A549 (cell line): ENCODE results near the gene CAMSAP1. TPM values are rescaled to one million over a fixed set of nuclear protein-coding genes. Genes with fewer than 3 reads are reported as not detected.
"Not testable (repeated sequence)": the region's sequence is repeated elsewhere in the genome, so short reads cannot be mapped to it uniquely, and the experiment has no call there.

ENCODE experiments used
- ATAC-seq, 2 experiments: fragments of 200-7000 bp in 1 of 2; fragments of >200 bp in 1 of 2; cut with Nextera tagmentation in 1 of 2; cut with Tn5 transposase in 1 of 2; 3 replicates each; pipeline versions ENCODE4 v1.8.0 to v1.9.1; 2018 to 2020; ENCODE audit warnings: mild to moderate bottlenecking in 1 of 2, moderate library complexity in 1 of 2
- CTCF ChIA-PET: fragments of 300-600 bp; sonication (Branson Sonifier 250); formaldehyde crosslinking; extraction: SDS; loops from one replicate; lab custom pipeline; 2021; ENCODE audit warnings: antibody characterized with exemption, inconsistent platforms; lab: Yijun Ruan, JAX
- POLR2A ChIA-PET: fragments of 350-600 bp; formaldehyde crosslinking; extraction: SDS; loops from one replicate; lab custom pipeline; 2021; ENCODE audit warnings: antibody characterized with exemption, inconsistent platforms; lab: Yijun Ruan, JAX
- DNase-seq, 2 experiments: peaks; one replicate each; pipeline versions ENCODE4 v3.0.0 to v3.0.0-alpha.2; 2011 to 2016; ENCODE audit warnings: low read depth in 1 of 2, low spot score in 1 of 2
- FAIRE-seq: peaks from 2 replicates; lab custom pipeline; 2011; peaks lifted over from hg19 to GRCh38; lab: Jason Lieb, UNC
- H3K27ac ChIP-seq, 2 experiments: fragments of >200 bp; sonication (Bioruptor Twin); formaldehyde crosslinking; 3 replicates each; pipeline ENCODE4 v1.5.1; 2016 to 2017
- H3K4me1 ChIP-seq: fragments of >200 bp; sonication (Bioruptor Twin); formaldehyde crosslinking; 3 replicates; pipeline ENCODE4 v1.6.1; 2016
- H3K4me2 ChIP-seq: fragments of >200 bp; sonication (Bioruptor Twin); formaldehyde crosslinking; 3 replicates; pipeline ENCODE4 v1.6.1; 2016
- H3K4me3 ChIP-seq: fragments of >200 bp; sonication (Bioruptor Twin); formaldehyde crosslinking; 3 replicates; pipeline ENCODE4 v1.5.1; 2016
- H3K9me3 ChIP-seq: fragments of >200 bp; sonication (Bioruptor Twin); formaldehyde crosslinking; 3 replicates; pipeline ENCODE4 v1.6.1; 2016
- CHD2 ChIP-seq: fragments of 150-350 bp; IDR thresholded peaks from 2 replicates; pipeline ENCODE4 v1.6.1; 2014; ENCODE audit warnings: low read length; ENCODE audit not compliant: partially characterized antibody
- EP300 ChIP-seq, 2 experiments: fragments of >200 bp; sonication (Bioruptor Twin); formaldehyde crosslinking; IDR thresholded peaks; 2 replicates in 1 of 2; 3 replicates in 1 of 2; pipeline ENCODE4 v1.6.1; 2016 to 2017
- HOXB13 ChIP-seq: fragments of 250-450 bp; sonication (Bioruptor Pico); IDR thresholded peaks from 2 replicates; pipeline ENCODE4 v1.5.0; 2020; ENCODE audit warnings: low read depth, mild to moderate bottlenecking, moderate library complexity
- HOXB5 ChIP-seq: fragments of 250-450 bp; sonication (Bioruptor Pico); IDR thresholded peaks from 2 replicates; pipeline ENCODE4 v1.5.0; 2020; ENCODE audit warnings: mild to moderate bottlenecking, moderate library complexity
- RFX5 ChIP-seq: fragments of 450-650 bp; IDR thresholded peaks from 2 replicates; pipeline ENCODE4 v1.7.1; 2014; ENCODE audit warnings: antibody characterized with exemption, mild to moderate bottlenecking, moderate library complexity
- TP53 ChIP-seq: fragments of 250-450 bp; sonication (Bioruptor Pico); IDR thresholded peaks from 2 replicates; pipeline ENCODE4 v1.5.0; 2021; ENCODE audit warnings: mild to moderate bottlenecking, moderate library complexity
- WGBS: methylation state at CpG from one replicate; pipeline ENCODE4 v1.1.6; 2017; ENCODE audit errors: missing lambda C conversion rate; 5-methylcytosine and 5-hydroxymethylcytosine counted together
- polyA plus RNA-seq, 4 experiments: library from polyadenylated mRNA; depleted of rRNA in 3 of 4; stranded (reverse); fragments of >200 nt; fragmentation: RNase III in 1 of 4; extraction: RNeasy Plus Mini Kit Qiagen cat#74134 plus additional on column Dnase treatment in 1 of 4; gene quantifications; 2 replicates in 3 of 4; 3 replicates in 1 of 4; pipeline ENCODE4 v1.2.3, GENCODE V29; 2011 to 2017
- TF ChIP-seq, protein P1 (sequence below): IDR thresholded peaks from 2 replicates; pipeline ENCODE4 v1.6.1; 2012; ENCODE audit warnings: low read depth, borderline replicate concordance
- TF ChIP-seq, protein P2 (sequence below): fragments of 200-600 bp; sonication (generic); IDR thresholded peaks from 2 replicates; pipeline ENCODE4 v1.6.1; 2016; ENCODE audit warnings: antibody characterized with exemption, mild to moderate bottlenecking, moderate library complexity
- TF ChIP-seq, protein P3 (sequence below): fragments of 250-450 bp; sonication (Bioruptor Pico); IDR thresholded peaks from 2 replicates; pipeline ENCODE4 v1.5.0; 2021; ENCODE audit warnings: mild to moderate bottlenecking, moderate library complexity, borderline replicate concordance

CAMSAP1 gene
- polyA plus RNA-seq, 2 of the 4 experiments (the other 2 are of a cell fraction): 8.6 to 15.0 TPM

- no peak overlapping the region for H3K27ac ChIP-seq
- H3K4me2 ChIP-seq: no peak overlapping the region
- H3K4me3 ChIP-seq: no peak overlapping the region
- H3K9me3 ChIP-seq: no peaks in the 10 kb centered on the region
- no peaks in the 10 kb centered on the region for H3K4me1 ChIP-seq
- ChIA-PET POLR2A (no interaction called here), CTCF (interaction anchor here (0.5 to 2.0 kb wide), 5 partner anchors 11 to 237 kb away, joined by 3 to 7 read pairs (median 4); no protein-coding TSS in a partner anchor)
- 95% methylated on average over 22 of the region's 22 CpGs for WGBS
- no peak for FAIRE-seq
- TF ChIP-seq, protein P1, sequence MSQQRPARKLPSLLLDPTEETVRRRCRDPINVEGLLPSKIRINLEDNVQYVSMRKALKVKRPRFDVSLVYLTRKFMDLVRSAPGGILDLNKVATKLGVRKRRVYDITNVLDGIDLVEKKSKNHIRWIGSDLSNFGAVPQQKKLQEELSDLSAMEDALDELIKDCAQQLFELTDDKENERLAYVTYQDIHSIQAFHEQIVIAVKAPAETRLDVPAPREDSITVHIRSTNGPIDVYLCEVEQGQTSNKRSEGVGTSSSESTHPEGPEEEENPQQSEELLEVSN: no peak
- no peak for TF ChIP-seq HOXB13 (CRISPR knock-in tag)
- ATAC-seq: no peak
- DNase-seq: no peak
Observed at GRCh38 chr9:135952664-135953206, 45.4 kb upstream of the CAMSAP1 start.

DNA sequence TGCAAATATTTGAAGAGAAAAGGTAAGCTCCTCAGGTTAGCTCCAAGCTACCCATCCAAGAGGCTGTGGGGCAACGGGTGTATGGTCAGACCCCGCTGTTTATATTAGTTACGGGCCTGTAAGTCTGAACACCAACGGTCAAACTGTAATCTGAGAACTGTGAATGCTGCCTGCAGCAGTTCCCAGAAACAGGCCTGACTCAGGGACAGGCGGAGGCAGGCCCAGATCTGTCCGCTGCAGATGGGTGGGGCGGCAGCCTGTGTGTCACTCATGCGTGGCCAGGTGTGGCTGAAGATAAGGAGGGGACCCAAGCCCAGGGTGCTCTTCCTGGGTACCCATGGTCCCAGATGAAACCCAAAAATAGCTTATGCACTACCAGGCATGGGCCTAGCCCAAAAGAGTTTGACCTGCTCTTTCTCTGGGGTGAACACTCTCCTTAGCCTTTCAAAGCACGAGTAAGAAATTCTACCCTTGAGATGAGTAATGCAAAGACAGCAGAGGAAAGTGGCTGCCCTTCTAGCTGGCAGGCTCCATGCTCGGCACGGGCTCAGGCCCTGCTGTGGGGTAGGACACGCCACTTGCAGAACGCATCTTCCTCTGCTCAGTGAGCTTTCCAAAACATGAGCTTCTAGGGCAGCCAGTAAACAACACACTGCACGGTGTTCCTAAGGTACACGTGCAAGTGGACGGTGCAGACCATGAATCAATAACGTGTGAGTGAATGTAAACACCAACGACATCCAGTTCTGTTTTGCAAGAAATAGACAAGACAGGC lies 44.7 kb upstream of the CAMSAP1 start:
- TF ChIP-seq, protein P2, sequence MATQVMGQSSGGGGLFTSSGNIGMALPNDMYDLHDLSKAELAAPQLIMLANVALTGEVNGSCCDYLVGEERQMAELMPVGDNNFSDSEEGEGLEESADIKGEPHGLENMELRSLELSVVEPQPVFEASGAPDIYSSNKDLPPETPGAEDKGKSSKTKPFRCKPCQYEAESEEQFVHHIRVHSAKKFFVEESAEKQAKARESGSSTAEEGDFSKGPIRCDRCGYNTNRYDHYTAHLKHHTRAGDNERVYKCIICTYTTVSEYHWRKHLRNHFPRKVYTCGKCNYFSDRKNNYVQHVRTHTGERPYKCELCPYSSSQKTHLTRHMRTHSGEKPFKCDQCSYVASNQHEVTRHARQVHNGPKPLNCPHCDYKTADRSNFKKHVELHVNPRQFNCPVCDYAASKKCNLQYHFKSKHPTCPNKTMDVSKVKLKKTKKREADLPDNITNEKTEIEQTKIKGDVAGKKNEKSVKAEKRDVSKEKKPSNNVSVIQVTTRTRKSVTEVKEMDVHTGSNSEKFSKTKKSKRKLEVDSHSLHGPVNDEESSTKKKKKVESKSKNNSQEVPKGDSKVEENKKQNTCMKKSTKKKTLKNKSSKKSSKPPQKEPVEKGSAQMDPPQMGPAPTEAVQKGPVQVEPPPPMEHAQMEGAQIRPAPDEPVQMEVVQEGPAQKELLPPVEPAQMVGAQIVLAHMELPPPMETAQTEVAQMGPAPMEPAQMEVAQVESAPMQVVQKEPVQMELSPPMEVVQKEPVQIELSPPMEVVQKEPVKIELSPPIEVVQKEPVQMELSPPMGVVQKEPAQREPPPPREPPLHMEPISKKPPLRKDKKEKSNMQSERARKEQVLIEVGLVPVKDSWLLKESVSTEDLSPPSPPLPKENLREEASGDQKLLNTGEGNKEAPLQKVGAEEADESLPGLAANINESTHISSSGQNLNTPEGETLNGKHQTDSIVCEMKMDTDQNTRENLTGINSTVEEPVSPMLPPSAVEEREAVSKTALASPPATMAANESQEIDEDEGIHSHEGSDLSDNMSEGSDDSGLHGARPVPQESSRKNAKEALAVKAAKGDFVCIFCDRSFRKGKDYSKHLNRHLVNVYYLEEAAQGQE: no peak
- TF ChIP-seq TP53 (CRISPR knock-in tag) (no peak), HOXB13 (CRISPR knock-in tag) (no peak), EP300 (IDR thresholded peaks at IDR 0.05) (no peak), RFX5 (no peak), CHD2 (no peak), HOXB5 (CRISPR knock-in tag) (no peak)
- TF ChIP-seq, protein P3, sequence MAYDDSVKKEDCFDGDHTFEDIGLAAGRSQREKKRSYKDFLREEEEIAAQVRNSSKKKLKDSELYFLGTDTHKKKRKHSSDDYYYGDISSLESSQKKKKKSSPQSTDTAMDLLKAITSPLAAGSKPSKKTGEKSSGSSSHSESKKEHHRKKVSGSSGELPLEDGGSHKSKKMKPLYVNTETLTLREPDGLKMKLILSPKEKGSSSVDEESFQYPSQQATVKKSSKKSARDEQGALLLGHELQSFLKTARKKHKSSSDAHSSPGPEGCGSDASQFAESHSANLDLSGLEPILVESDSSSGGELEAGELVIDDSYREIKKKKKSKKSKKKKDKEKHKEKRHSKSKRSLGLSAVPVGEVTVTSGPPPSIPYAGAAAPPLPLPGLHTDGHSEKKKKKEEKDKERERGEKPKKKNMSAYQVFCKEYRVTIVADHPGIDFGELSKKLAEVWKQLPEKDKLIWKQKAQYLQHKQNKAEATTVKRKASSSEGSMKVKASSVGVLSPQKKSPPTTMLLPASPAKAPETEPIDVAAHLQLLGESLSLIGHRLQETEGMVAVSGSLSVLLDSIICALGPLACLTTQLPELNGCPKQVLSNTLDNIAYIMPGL (CRISPR knock-in tag): no peak
- Histone ChIP-seq H3K27ac (no peak overlapping the region), H3K9me3 (no peaks in the 10 kb centered on the region), H3K4me2 (no peak overlapping the region), H3K4me3 (no peak overlapping the region), H3K4me1 (no peaks in the 10 kb centered on the region)
- ChIA-PET POLR2A (no interaction called here), CTCF (interaction anchor here (0.5 to 2.0 kb wide), 5 partner anchors 10 to 238 kb away, joined by 3 to 7 read pairs (median 4); no protein-coding TSS in a partner anchor)
- no peak for ATAC-seq
- no peak for FAIRE-seq
- DNase-seq: no peak
- 92% methylated on average over 18 of the region's 18 CpGs for WGBS

GRCh38 chr9:135951310-135951709 lies 44.0 kb upstream of the CAMSAP1 start:
- H3K27ac ChIP-seq, POLR2A ChIA-PET, DNase-seq, FAIRE-seq, H3K4me1 ChIP-seq, H3K9me3 ChIP-seq, H3K4me2 ChIP-seq, ATAC-seq, H3K4me3 ChIP-seq: not testable (repeated sequence)
- CTCF ChIA-PET: interaction anchor here (1.8 to 2.0 kb wide), 3 partner anchors 9 to 333 kb away, joined by 4 to 7 read pairs (median 6); no protein-coding TSS in a partner anchor
- 94% methylated on average over 8 of the region's 8 CpGs for WGBS

DNA sequence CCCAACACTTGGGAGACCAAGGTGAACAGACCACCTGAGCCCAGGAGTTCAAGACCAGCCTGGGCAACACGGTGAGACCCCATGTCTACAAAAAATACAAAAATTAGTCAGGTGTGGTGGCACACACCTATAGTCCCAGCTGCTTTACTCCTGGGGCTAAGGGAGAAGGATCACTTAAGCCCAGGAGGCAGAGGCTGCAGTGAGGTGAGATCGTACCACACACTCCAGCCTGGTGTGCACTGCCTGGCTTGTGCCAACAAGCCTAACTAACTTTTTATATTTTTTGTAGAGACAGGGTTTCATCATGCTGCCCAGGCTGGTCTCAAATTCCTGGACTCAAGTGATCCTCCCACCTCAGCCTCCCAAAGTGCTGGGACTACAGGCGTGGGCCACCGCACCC lies 43.5 kb upstream of the CAMSAP1 start:
- DNase-seq, ATAC-seq, H3K27ac ChIP-seq, H3K4me3 ChIP-seq, POLR2A ChIA-PET, FAIRE-seq, H3K4me1 ChIP-seq, H3K4me2 ChIP-seq, H3K9me3 ChIP-seq: not testable (repeated sequence)
- 88% methylated on average over 4 of the region's 4 CpGs for WGBS
- CTCF ChIA-PET: interaction anchor here (1.5 to 2.0 kb wide), 3 partner anchors 9 to 333 kb away, joined by 4 to 6 read pairs (median 6); no protein-coding TSS in a partner anchor
